ENCODE results near the gene COQ8B.

The COQ8B gene

GRCh38 chr19:40723661-40724254, 7.1 kb upstream of the COQ8B start:
- TF ChIP-seq CTCF (IDR thresholded peaks at IDR 0.05; ENCODE audit: insufficient read depth, missing control alignments) = no peak
- no peak for FAIRE-seq
- DNase-seq (ENCODE audit: insufficient read length, low spot score) = no peak

DNA sequence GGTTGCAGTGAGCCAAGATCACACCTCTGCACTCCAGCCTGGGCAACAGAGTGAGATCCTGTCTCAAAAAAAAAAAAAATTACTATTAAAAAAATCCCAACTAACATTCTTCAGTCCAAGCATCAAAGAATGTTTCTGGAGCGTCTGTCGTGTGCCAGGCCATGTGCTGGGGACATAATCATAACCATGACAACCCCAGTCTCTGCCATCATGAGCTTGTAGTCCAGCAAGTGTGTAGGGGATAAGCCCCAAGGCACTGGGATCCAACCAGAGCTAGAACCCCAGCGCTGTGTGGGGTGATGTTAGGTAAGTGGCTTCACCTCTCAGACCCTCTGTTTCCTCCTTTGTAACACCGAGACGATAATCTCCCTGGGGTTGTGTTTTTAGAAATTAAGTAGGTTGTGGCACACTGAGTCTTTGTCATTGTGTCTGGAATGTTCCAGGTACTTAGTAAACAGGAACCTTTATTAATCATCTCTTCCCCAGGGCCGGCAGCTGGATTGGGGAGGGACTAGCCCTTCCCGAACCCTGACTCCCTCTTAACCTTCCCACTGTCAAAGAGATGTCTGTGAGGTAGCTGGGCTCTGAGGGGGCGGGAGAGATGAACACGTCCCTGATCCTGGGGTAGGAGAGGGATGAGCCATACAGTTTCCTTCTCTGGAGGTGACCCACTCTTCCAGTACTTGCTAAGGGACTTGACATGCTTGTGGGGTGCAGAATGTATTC, 5.4 kb upstream of the COQ8B start:
- FAIRE-seq (no peak), DNase-seq (ENCODE audit: insufficient read length, low spot score) (no peak)
- TF ChIP-seq CTCF (IDR thresholded peaks at IDR 0.05; ENCODE audit: insufficient read depth, missing control alignments) = no peak

- FAIRE-seq (no peak), DNase-seq (ENCODE audit: insufficient read length, low spot score) (no peak)
- no peak for TF ChIP-seq CTCF (IDR thresholded peaks at IDR 0.05; ENCODE audit: insufficient read depth, missing control alignments)
Observed at GRCh38 chr19:40721140-40721486, 4.4 kb upstream of the COQ8B start.

DNA sequence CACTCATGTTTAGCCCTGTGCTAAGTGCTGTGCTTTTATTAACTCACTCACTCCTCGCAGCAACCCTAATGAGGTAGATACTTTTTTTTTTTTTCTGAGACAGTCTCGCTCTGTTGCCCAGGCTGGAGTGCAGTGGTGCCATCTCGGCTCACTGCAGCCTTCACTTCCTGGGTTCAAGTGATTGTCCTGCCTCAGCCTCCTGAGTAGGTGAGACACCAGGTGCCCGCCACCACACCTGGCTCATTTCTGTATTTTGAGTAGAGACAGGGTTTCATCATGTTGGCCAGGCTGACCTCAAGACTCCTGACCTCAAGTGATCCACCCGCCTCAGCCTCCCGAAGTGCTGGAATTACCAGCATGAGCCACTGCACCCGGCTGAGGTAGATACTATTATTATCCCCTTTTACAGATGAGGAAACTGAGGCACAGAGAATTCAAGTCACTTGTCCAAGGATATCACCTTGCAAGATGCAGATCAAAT, 2.8 kb upstream of the COQ8B start:
- TF ChIP-seq CTCF (IDR thresholded peaks at IDR 0.05; ENCODE audit: insufficient read depth, missing control alignments) = no peak
- DNase-seq (ENCODE audit: insufficient read length, low spot score) (no peak), FAIRE-seq (no peak)

- TF ChIP-seq CTCF (IDR thresholded peaks at IDR 0.05; ENCODE audit: insufficient read depth, missing control alignments) = no peak
- FAIRE-seq (no peak), DNase-seq (ENCODE audit: insufficient read length, low spot score) (no peak)
Observed at GRCh38 chr19:40718774-40719391, 2.2 kb upstream of the COQ8B start.

GRCh38 chr19:40717880-40718773, 1.4 kb upstream of the COQ8B start:
- FAIRE-seq (no peak), DNase-seq (ENCODE audit: insufficient read length, low spot score) (no peak)
- no peak for TF ChIP-seq CTCF (IDR thresholded peaks at IDR 0.05; ENCODE audit: insufficient read depth, missing control alignments)
